ENCODE data around the gene NMT1.

The NMT1 gene

DNA sequence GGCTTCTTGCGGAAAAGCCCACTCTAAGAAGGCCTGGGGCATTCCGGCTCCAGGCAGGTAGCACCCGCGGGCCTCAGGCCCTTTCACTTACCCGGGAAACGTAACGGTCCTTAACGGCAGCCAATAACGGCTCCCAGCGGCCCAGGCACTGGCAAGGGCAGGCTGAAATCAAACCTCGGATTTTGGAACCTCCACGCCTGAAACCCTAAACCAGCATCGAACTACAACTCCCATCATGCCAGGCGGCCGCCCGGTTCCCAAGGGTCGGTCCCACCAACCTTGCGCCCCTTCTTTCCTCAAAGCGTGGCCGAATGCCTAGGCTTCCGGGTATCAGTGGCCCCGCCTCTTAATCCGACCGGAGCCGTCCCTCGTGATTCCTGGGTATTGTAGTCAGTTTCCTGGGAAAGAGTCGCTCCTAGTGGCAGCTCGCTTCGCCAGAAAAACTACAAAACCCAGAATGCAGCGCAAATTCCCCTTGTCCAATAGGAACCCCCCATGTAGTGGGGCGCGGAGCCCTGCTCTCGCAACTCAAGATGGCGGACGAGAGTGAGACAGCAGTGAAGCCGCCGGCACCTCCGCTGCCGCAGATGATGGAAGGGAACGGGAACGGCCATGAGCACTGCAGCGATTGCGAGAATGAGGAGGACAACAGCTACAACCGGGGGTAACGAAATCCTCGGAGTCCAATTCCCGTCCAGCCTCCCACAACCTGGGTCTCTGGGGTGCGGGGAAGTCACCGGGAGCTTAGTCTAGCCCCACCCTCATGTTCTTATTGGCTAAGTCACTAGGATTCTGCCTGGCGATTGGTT, at the start of gene NMT1:
Gene NMT1 (plus strand): TSS at position 521 of the 809 bp plus-strand sequence. CDS start 13 bp downstream, at position 534.
- peak; percentile 98 for DNase-seq (ENCODE audit: low read depth)

DNA sequence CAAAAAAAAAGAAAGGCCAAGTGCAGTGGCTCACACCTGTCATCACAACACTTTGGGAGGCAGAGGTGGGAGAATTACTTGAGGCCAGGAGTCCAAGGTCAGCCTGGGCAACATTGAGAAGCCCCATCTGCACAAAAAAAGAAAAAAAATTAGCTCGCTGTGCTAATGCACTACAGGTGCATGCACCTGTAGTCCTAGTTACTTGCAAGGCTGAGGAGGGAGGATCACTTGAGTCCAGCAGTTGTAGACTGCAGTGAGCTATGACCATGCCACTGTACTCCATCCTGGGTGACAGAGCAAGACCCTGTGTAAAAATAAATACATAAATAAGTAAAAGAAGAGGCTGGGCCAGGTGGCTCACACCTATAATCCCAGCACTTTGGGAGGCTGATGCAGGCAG, 49.4 kb upstream of the NMT1 start:
- no peak for DNase-seq (ENCODE audit: low read depth)

DNA sequence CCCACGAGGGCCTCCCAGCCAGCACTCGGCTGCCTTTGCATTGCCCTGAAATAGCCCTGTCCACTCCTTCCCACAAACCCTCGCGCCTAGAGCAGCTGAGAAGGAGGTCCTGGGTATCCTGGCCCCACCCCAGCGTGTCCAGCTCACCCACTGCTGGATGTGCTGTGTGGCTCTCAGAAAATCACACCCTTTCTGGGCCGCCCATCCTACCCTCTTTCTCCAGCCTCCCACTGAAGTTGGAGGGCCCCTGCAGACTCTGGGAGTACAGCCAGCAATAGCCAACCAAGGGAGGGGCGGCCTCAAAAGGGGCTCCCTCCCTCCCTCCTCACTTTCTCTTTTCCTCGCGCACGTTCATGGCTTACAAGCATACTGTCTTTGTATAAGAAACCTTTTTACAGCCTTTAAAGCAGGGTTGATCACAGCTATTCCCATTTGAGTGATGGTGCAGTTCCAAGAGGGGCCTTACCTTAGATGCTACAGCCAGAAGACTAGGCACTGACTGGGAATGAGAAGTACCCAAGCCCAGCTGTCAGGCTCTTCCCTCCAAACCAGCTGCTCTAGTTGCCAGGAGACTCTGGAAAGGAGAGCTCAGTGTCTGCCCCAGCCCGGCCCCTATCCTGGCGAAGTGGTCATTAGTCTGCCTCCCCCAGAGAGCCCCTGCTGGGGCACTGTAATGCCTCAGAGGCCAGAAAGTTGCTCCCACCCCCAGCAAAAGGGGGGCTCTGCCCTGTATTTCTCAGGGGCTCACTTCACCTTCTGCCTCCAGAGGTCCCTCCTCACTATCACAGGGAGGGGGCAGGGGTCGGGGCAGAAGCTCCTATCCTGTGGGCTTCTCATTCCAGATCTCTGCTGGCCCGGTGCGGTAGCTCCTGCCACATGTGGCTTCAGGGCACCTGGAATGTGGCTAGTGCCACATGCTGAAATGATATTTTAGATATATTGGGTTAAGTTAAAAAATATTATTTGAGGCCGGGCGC, 47.8 kb upstream of the NMT1 start:
- no peak for DNase-seq (ENCODE audit: low read depth)

DNA sequence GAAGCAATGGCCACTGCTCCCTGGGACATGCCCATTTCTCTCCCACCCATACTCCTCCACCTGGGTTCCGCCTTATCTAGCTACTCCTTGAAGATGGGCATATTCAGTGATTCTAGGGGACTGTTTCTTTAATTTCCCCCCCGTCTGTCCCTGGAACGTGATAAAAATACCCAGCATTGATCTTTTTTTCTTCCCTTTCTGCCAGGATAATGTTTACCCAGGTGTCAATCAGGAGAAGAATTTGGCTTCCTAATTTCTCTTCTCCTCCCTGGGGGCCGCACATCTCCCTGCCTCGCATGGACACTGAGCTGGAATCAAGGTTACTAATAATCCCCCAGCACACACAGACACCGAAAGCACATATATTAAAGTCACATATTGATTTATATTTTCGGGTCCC, 44.9 kb upstream of the NMT1 start:
- no peak for DNase-seq (ENCODE audit: low read depth)

DNA sequence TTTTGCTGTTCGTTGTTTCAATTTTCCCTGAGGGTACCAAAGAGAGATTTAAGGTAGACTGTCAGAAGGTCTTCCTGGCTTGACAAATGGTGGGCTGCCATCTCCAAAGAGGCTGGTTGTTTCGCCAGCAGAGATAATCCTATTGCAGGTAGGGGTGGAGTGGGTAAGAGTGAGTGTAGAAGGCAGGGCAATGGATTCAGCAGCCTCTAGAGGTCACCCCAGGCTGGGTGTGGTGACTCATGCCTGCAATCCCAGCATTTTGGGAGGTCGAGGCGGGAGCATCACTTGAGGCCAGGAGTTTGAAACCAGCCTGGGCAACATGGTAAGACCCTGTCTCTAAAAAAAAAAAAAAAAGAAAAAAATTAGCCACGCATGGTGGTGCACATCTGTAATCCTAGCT, 44.3 kb upstream of the NMT1 start:
- no peak for DNase-seq (ENCODE audit: low read depth)

DNA sequence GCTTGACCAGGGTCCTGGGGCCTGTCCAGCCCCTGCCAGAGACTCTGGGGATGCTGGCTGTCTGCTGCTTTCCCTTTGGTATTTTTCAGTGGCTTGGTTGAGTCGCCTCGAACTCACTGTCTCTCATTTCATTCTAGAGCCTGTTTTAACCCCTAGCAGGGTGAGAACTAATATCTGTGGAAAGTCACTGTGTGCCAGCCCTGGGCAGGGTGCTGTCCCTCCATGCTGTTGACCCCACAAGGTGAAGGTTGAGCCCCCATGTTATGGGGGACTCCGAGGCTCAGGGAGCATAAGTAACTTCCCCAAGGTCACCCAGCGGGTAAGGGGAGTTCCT, 42.6 kb upstream of the NMT1 start:
- DNase-seq (ENCODE audit: low read depth): no peak

DNA sequence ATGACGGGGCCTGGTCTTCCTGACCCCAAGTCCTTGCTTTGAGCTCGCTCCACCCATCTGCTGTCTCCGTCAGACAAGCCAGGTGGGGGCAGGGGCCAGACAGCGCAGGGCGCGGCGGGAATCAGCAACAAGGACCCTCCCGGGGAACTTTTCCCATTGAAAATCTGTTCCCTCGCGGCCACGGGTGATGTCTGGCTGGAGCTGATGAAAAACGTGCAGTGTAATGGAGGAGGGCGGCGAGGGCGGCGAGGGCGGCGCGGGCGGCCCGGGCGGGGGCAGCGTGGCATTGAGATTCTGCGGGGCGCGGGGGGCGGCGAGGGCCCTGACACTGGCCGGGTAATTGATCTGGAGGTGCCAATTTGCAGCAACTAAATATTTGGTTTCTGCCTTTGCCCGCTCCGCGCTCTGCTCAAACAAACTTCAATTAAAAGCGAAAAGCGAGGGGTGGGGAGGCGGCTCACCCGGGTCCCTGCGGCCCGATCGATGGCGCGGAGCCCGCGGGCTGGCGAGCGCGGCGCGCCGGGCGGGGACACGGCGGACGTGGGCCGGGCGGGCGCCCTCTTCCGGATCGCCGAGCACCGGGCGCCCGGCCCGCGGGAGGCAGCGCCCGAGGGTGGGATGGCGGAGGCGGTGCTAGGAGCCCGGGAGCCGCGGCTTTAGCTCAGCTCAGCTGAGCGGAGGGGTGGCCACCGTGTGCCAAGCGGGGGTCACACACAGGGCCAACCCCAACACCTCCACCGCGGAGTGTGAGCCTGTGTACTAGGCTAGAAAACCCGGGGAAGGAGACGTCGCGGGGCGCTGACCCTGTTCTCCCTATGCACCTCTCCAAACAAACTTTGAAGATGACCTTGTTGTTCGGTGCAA, 42.0 kb upstream of the NMT1 start:
- DNase-seq (ENCODE audit: low read depth): no peak

DNA sequence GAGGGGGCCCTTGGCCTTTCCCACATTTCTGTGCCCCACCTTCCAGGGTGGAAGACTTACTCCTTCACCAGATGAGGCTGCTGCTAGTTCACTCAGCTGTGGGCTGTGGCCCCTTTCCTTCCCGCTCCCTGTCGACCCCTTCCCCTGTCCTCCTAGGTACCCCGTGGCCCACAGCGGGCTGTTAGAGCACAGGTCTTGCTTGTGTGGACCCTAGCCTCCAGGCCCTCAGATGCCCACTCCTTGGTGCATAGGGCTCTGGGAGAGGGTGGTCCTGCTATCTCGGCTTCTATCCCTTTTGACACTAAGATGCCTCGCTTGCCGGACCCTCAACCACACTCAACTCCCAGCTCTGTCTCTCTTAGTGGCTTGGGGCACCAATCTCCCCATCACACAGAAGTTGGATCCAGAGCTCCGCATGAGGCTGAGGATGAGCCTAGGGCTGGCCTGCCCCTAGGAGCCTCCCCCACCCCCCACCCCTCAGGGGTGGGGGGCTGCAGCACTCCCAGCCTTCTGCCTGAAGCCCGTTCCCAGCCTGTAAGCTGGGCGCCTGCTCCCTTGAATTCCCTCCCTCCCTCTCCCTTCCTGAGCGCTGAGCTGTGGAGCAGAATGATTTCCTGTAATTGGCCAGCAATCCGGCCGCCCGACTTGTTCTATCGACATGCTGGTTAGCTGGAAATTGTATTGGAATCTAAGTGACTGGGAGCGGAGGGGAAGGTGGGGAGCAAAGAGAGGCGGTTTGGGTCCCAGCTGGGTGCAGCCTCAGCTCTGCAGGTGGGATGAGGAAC, 40.6 kb upstream of the NMT1 start:
- no peak for DNase-seq (ENCODE audit: low read depth)

DNA sequence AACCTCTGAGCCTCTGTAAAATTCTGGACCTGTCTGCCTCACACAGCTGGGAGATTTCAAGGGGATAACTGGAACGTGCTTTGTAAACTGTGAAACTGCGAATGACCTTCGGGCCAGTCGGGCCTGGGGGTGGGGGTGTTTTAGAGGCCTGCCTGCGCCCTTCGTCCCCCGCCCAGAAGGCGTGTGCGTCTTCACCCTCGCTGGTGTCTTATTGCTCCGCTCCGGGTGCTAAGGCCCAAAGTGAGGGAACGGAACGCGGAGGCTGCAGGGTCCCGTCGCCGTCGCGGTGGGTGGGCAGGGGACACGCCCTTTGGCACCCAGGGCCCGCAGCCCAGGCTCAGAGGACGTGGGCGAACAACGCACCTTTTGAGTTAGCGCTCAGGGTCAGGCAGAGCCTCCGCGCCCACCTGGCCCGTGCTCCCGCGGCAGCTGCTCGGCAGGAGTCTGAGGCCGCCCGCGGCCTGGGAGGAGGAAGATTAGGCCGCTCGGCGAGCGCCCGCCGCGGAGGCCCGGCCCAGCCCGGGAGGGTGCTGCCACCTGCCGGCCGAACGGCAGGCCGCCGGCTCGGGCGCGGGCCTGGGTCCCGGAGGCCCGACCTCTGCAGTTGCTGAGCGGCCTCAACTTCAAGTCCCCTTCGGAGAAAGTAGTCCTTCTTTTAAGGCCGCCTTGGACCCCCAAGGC, 39.4 kb upstream of the NMT1 start:
- no peak for DNase-seq (ENCODE audit: low read depth)

DNA sequence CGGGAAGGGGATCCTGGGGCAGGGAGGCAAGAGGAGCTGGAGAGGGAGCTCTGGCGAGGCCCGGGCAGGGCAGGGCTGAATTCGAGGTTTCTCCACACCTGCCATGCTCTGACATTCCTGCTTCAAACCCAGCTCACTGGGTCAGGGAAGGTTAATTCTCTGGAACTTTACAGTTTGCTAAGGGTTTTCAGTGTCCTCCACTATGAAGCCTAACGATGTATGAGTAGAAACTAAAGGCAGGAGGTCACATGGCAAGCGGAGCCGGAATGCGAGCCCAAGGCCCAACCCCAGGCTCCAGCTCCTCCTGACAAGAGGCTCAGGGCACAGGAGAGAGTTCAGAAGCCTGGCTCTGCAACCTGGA, 38.8 kb upstream of the NMT1 start:
- no peak for DNase-seq (ENCODE audit: low read depth)

DNA sequence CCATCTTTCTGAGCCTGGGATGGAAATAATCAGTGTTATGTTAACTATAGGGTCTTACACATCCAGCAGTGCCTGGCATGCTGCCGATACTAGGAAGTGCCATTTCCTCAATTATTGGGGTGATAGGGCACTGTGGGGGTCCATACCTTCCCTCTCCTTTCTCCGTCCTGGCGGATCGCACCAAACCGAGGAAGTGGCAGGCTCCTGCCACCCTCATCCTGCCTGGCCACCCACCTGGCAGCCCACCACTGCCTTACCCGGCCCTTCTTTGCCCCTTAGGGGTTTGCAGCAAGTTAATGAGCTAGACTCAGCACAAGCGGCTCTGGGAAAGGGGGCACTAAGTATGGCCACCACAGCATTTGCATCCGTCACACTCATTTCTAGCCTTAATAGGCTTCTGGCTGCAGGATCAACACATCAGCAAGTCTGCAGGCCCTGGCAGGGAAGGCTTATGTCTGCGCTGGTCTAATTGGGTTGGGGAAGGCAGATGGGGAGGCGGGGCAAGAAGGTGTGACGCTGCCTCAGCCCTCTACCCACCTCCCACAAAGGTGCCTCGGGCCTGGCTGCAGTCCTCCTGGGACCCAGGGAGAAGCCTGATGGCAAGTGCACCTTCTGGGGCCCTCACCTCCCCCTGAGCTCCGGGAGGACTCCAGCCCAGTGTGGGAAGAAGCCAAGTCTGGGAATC, 38.3 kb upstream of the NMT1 start:
- DNase-seq (ENCODE audit: low read depth): no peak

DNA sequence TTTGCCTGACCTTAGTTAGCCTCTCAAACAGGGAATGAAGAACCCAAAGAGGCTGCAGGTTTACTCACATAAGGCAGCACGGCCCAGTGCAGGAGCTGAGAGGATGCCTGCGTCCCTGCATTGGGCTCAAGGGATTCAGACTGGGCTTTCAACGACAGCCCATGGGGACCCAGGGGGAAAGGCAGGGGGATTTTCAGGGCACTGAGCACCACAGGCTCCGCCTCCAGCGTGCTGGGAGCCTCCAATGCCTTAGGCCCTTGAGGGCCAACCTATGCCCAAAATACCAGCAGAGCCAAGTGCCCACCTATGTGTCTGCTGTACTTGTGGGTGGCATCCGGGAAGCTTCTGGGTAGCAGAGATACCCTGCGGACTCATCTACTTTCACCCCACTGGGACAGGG, 32.0 kb upstream of the NMT1 start:
- DNase-seq (ENCODE audit: low read depth): no peak

DNA sequence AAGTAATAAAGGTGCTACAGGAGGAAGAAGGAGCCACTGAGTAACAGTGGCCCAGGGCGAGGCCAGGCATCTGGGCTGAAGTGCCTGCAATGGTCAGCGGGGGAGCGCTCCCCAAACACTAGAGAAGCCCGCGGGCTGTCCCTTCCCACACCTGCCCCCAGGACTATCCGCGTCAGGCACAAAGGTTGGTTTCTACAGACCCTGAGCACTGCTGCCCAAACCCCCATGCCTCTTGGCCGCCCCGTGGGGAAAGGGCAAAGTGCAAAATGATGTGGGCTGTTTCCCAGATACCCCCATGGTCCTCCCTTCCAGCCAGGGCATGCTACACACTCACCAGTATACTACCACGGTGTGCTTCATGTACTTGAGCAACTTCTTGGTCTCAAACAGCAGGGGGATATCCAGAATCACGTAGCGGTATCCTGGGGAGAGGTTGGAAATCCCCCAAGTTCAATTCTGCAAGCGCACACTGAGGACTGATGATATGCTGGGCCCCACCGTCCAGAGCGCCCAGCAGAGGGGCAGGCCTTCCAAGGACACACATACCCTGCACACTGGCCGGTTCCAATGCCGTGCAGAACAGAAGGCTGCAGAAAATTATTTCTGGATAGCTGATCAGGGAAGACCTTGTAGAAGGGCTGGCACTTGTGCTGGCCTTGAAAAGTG, 31.2 kb upstream of the NMT1 start:
- no peak for DNase-seq (ENCODE audit: low read depth)

DNA sequence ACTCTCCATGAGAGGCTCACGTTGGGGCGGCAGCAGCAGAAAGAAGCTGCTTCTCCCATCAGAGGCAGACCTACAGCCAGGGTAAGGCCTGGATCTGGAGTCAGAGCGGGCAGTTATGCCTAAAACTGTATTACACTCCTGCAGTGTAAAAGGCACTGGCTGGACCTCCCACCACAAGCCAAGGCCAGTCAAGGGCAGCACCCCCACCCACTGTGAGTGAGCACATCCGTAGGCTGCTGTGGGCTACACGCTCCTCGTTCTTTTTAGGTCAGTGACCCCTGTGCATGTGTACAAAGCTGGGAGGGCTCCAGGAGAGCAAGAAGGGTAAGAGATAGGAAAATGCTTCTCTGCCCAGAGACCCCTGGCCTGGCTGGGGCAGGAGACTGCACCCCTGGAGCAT, 30.4 kb upstream of the NMT1 start:
- no peak for DNase-seq (ENCODE audit: low read depth)

DNA sequence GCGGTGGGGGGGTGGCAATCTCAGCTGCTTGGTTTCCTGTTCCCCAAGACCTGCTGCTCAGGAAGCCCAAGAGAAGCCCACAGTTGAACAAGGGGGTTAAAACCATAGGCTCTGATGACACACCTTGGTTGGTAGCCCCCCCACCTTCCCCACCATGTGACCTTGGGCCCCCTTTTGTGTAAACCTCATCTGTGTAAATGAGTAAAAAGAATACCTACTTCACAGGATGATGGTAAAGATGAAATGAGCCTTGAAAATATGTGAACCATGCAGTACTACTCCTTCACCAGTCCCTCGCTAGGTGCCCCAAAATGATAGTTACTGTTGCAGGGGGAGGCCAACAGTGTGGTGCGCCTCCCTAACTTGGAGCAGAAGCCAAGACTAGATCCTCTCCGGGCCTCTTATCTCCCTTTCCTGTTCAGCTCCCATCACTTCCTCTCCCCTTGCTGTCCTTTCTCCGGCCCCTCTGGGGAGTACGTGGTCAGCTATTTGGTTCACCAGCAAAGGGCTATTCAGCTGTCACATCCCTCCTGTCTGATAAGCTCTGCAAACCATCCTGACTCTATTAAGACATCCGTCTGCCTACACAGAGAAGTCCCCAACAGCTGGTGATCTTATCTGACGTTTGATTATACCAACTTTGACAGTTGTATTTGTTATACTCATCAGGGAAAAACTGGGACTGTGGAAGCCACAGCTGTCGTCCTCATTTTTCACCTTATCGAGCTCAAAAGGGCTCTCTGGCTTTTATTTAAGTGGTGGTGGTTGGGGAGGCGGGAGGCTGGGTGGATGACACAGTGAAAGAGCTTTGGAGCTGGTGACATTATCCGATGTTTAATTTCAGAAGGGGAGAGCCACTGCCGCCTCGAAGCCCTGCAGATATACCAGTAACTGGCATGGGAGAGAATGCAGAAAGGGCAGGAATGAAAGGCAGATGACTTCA, 29.6 kb upstream of the NMT1 start:
- DNase-seq (ENCODE audit: low read depth): peak; percentile 98

DNA sequence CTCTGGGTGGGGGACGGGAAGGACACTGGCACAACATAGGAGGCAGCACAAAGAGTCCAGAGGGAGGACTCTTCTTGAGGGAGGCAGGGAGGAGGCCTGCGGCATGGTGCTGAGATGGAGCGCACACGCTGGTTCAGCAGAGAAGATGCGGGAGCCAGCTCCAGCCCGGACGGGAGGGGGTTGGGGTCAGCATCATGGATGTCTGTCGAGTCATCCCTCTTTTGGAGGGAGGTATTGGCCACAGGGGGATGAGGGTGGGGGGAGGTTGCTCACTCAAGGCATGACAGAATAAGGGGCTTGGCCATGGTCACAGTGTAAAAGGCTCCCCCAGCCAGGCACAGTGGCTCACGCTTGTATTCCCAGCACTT, 29.0 kb upstream of the NMT1 start:
- DNase-seq (ENCODE audit: low read depth): no peak

DNA sequence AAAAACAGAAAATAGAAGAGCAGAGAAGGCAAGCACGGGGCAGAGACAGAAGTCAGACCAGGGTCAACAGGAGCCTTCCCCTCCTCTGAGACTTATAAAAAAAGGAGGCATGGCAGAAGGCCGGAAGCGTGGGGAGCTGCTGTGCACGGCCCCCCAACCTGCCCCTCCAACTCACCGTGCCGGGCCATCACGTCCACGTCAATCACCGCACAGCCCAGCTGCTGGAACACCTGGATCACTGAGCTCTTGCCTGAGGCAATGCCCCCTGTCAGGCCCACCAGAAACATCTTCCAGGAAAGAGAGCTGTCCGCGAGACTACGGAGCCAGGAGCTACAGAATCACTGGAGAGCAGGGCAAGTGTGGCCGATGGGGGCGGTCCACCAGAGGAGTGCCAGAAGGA, 26.5 kb upstream of the NMT1 start:
- DNase-seq (ENCODE audit: low read depth): no peak

DNA sequence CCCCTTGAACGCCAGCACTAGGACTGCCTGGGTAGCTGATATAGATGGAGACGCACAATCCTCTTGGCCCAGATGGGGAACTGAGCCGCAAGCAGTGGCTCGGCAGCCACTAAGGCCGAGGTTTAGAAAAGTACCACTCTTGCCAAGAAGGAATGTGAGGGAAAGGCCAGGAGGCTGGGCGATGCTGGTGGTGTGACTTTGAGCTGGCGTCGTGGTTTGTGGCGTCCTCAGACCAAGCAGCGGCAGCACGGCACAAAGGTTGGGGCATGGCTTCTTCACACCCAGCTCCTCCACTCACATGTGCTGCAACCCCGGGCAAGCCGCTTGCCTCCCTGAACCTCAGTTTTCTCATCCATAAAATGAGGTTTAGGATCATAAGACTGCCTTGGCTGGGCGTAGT, 25.3 kb upstream of the NMT1 start:
- DNase-seq (ENCODE audit: low read depth): no peak

DNA sequence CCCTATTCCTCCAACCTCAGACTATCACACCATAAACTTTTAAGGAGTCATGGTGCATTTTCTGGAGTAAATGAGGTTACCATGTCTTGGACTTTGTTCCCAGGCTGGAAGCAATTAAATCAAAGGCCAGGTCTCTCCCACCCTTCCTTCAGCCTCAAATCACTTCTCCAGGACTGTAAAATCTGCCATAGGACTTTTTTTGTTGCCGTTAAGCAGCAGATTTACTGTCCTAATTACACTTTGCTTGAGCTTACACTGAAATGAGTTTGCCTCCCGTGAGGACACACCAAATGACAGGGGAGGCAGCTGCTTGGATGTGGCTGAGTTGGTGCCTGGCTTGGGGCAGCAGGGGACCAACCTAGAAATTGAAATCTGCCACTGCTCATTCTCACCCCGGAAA, 24.4 kb upstream of the NMT1 start:
- no peak for DNase-seq (ENCODE audit: low read depth)
